Mesenchymal stem cell (in vitro differentiated cells and primary cell): ENCODE measurements around the gene C1QL2.

ENCODE experiments used
- DNase-seq: peaks from one replicate; pipeline ENCODE4 v3.0.0-alpha.2; 2013
- H2AFZ ChIP-seq: one replicate; pipeline ENCODE4 v1.6.1; 2013; ENCODE audit warnings: low read depth, mild to moderate bottlenecking, control low read depth, inconsistent platforms, low read length, moderate library complexity
- H2AK5ac ChIP-seq: 2 replicates; pipeline ENCODE4 v1.6.1; 2013; ENCODE audit warnings: low read length, moderate library complexity, mild to moderate bottlenecking, inconsistent platforms; ENCODE audit not compliant: severe bottlenecking
- H2BK120ac ChIP-seq: one replicate; pipeline ENCODE4 v1.6.1; 2013; ENCODE audit warnings: low read depth, mild to moderate bottlenecking, inconsistent platforms, low read length, moderate library complexity
- H2BK12ac ChIP-seq, 2 experiments: one replicate each; pipeline ENCODE4 v1.6.1; 2013; ENCODE audit warnings: inconsistent platforms in 2 of 2, low read length in 2 of 2, mild to moderate bottlenecking in 2 of 2, moderate library complexity in 2 of 2, control low read depth in 1 of 2
- H2BK15ac ChIP-seq: one replicate; pipeline ENCODE4 v1.6.1; 2013; ENCODE audit warnings: mild to moderate bottlenecking, low read depth, inconsistent platforms; ENCODE audit not compliant: poor library complexity, severe bottlenecking
- H2BK5ac ChIP-seq: 2 replicates; pipeline ENCODE4 v1.6.1; 2013; ENCODE audit warnings: low read depth, mild to moderate bottlenecking, low read length, control low read depth, inconsistent platforms; ENCODE audit not compliant: poor library complexity, severe bottlenecking
- H3K14ac ChIP-seq, 2 experiments: one replicate each; pipeline ENCODE4 v1.6.1; 2013; ENCODE audit warnings: inconsistent platforms in 2 of 2, low read length in 2 of 2, control low read depth in 1 of 2, mild to moderate bottlenecking in 1 of 2, moderate library complexity in 1 of 2
- H3K18ac ChIP-seq, 2 experiments: one replicate each; pipeline ENCODE4 v1.6.1; 2013; ENCODE audit warnings: inconsistent platforms in 2 of 2, low read length in 2 of 2, control low read depth in 1 of 2, low read depth in 1 of 2, mild to moderate bottlenecking in 1 of 2
- H3K23ac ChIP-seq, 2 experiments: one replicate each; pipeline ENCODE4 v1.6.1; 2013; ENCODE audit warnings: inconsistent platforms in 2 of 2, low read length in 2 of 2, mild to moderate bottlenecking in 2 of 2, moderate library complexity in 2 of 2, control low read depth in 1 of 2
- H3K27ac ChIP-seq: 2 replicates; pipeline ENCODE4 v1.5.1; 2013; ENCODE audit warnings: mild to moderate bottlenecking, moderate library complexity, low read length, control low read depth, inconsistent platforms; ENCODE audit not compliant: poor library complexity, severe bottlenecking
- H3K27me3 ChIP-seq, 2 experiments: 2 replicates each; pipeline versions ENCODE4 v1.6.1 to v1.7.0; 2013; ENCODE audit warnings: low read length in 2 of 2, mild to moderate bottlenecking in 2 of 2, moderate library complexity in 2 of 2, control low read depth in 1 of 2, inconsistent platforms in 1 of 2; ENCODE audit not compliant: control insufficient read depth in 1 of 2, insufficient read depth in 1 of 2
- H3K36me3 ChIP-seq, 2 experiments: 2 replicates each; pipeline versions ENCODE4 v1.6.1 to v1.7.0; 2013; ENCODE audit warnings: low read length in 2 of 2, control low read depth in 1 of 2, inconsistent platforms in 1 of 2, low read depth in 1 of 2, mild to moderate bottlenecking in 1 of 2; ENCODE audit not compliant: insufficient read depth in 2 of 2, control insufficient read depth in 1 of 2
- H3K4ac ChIP-seq, 2 experiments: one replicate each; pipeline ENCODE4 v1.6.1; 2013; ENCODE audit warnings: inconsistent platforms in 2 of 2, low read length in 2 of 2, mild to moderate bottlenecking in 2 of 2, moderate library complexity in 2 of 2, control low read depth in 1 of 2, low read depth in 1 of 2
- H3K4me1 ChIP-seq: 2 replicates; pipeline ENCODE4 v1.6.1; 2013; ENCODE audit warnings: low read depth, low read length, control low read depth; ENCODE audit not compliant: control insufficient read depth, insufficient read depth
- H3K4me2 ChIP-seq: 2 replicates; pipeline ENCODE4 v1.6.1; 2013; ENCODE audit warnings: low read length, mild to moderate bottlenecking, inconsistent platforms; ENCODE audit not compliant: poor library complexity, severe bottlenecking
- H3K4me3 ChIP-seq, 2 experiments: 2 replicates each; pipeline versions ENCODE4 v1.5.1 to v1.7.0; 2013; ENCODE audit warnings: low read length in 2 of 2, mild to moderate bottlenecking in 2 of 2, control low read depth in 1 of 2, low read depth in 1 of 2; ENCODE audit not compliant: insufficient read depth in 1 of 2
- H3K79me1 ChIP-seq: replicated peaks from 2 replicates; pipeline ENCODE4 v1.6.1; 2013; ENCODE audit warnings: mild to moderate bottlenecking, control low read depth, low read length, inconsistent platforms; ENCODE audit not compliant: poor library complexity, severe bottlenecking
- H3K9ac ChIP-seq: 2 replicates; pipeline ENCODE4 v1.7.0; 2013; ENCODE audit warnings: mild to moderate bottlenecking, low read length, moderate library complexity
- H3K9me3 ChIP-seq: 2 replicates; pipeline ENCODE4 v1.7.0; 2013; ENCODE audit warnings: mild to moderate bottlenecking, low read length; ENCODE audit not compliant: control insufficient read depth
- H4K8ac ChIP-seq: one replicate; pipeline ENCODE4 v1.6.1; 2013; ENCODE audit warnings: inconsistent platforms, mild to moderate bottlenecking, low read length, moderate library complexity
- H4K91ac ChIP-seq: one replicate; pipeline ENCODE4 v1.6.1; 2013; ENCODE audit warnings: mild to moderate bottlenecking, low read length, inconsistent platforms
- WGBS: methylation state at CpG from one replicate; pipeline ENCODE4 v1.1.7; 2013; ENCODE audit warnings: mixed read lengths; 5-methylcytosine and 5-hydroxymethylcytosine counted together

C1QL2 gene

GRCh38 chr2:119116411-119117295, 41.9 kb downstream of the C1QL2 start:
- Histone ChIP-seq H3K36me3 (no peaks in the 10 kb centered on the region), H3K4me1 (no peaks in the 10 kb centered on the region), H4K8ac (no peak overlapping the region), H3K18ac (no peak overlapping the region), H2BK15ac (no peak overlapping the region), H3K23ac (no peak overlapping the region), H4K91ac (no peak overlapping the region), H3K79me1 (no peaks in the 10 kb centered on the region), H3K27me3 (peaks cover 49 to 75% of the 10 kb centered on the region in 2 experiments), H2AK5ac (no peak overlapping the region), H3K4me3 (no peak overlapping the region), H2BK12ac (no peak overlapping the region), H3K4me2 (no peak overlapping the region), H3K9ac (no peak overlapping the region), H3K4ac (no peak overlapping the region), H2BK5ac (no peak overlapping the region), H3K14ac (no peak overlapping the region), H2AFZ (no peak overlapping the region), H3K27ac (no peak overlapping the region), H2BK120ac (no peak overlapping the region), H3K9me3 (peaks cover 7% of the 10 kb centered on the region)
- DNase-seq: no peak
- WGBS: 73% methylated on average over 10 of the region's 10 CpGs

GRCh38 chr2:119114266-119114665, 44.3 kb downstream of the C1QL2 start:
- Histone ChIP-seq H3K79me1 (no peaks in the 10 kb centered on the region), H3K4me1 (no peaks in the 10 kb centered on the region), H2AFZ (no peak overlapping the region), H2BK120ac (no peak overlapping the region), H3K9ac (no peak overlapping the region), H3K4me3 (no peak overlapping the region), H3K9me3 (peaks cover 20% of the 10 kb centered on the region), H3K4me2 (no peak overlapping the region), H2AK5ac (no peak overlapping the region), H3K27me3 (peaks cover 38 to 51% of the 10 kb centered on the region in 2 experiments), H4K8ac (no peak overlapping the region), H3K4ac (no peak overlapping the region), H3K36me3 (no peaks in the 10 kb centered on the region), H3K14ac (no peak overlapping the region), H4K91ac (no peak overlapping the region), H2BK12ac (no peak overlapping the region), H2BK5ac (no peak overlapping the region), H3K27ac (no peak overlapping the region), H3K23ac (no peak overlapping the region), H3K18ac (no peak overlapping the region), H2BK15ac (no peak overlapping the region)
- WGBS: 82% methylated on average over 3 of the region's 3 CpGs
- DNase-seq: no peak

- Histone ChIP-seq H2BK120ac (no peak overlapping the region), H3K4me3 (no peak overlapping the region), H2BK5ac (no peak overlapping the region), H3K4me2 (no peak overlapping the region), H2BK12ac (no peak overlapping the region), H3K4me1 (no peaks in the 10 kb centered on the region), H4K91ac (no peak overlapping the region), H3K36me3 (no peaks in the 10 kb centered on the region), H3K27me3 (peaks cover 32 to 43% of the 10 kb centered on the region in 2 experiments), H2BK15ac (no peak overlapping the region), H3K4ac (no peak overlapping the region), H3K79me1 (no peaks in the 10 kb centered on the region), H2AFZ (no peak overlapping the region), H4K8ac (no peak overlapping the region), H3K9ac (no peak overlapping the region), H3K18ac (no peak overlapping the region), H3K27ac (no peak overlapping the region), H3K14ac (no peak overlapping the region), H3K9me3 (peaks cover 20% of the 10 kb centered on the region), H2AK5ac (no peak overlapping the region), H3K23ac (no peak overlapping the region)
- WGBS: 58% methylated on average over 4 of the region's 4 CpGs
- DNase-seq: no peak
These were observed 45.1 kb downstream of the C1QL2 start for GRCh38 chr2:119113489-119113770.

GRCh38 chr2:119112770-119113488, 45.6 kb downstream of the C1QL2 start:
- H3K27ac ChIP-seq: no peak overlapping the region
- H4K8ac ChIP-seq: no peak overlapping the region
- no peak for DNase-seq
- H3K79me1 ChIP-seq: no peaks in the 10 kb centered on the region
- no peak overlapping the region for H3K4me2 ChIP-seq
- H3K23ac ChIP-seq: no peak overlapping the region
- no peak overlapping the region for H2BK120ac ChIP-seq
- peaks cover 20% of the 10 kb centered on the region for H3K9me3 ChIP-seq
- H2BK5ac ChIP-seq: no peak overlapping the region
- 50% methylated on average over 10 of the region's 10 CpGs for WGBS
- H3K4me1 ChIP-seq: no peaks in the 10 kb centered on the region
- no peaks in the 10 kb centered on the region for H3K36me3 ChIP-seq
- no peak overlapping the region for H2BK15ac ChIP-seq
- H2BK12ac ChIP-seq: no peak overlapping the region
- no peak overlapping the region for H3K4ac ChIP-seq
- no peak overlapping the region for H4K91ac ChIP-seq
- no peak overlapping the region for H2AFZ ChIP-seq
- H3K9ac ChIP-seq: no peak overlapping the region
- H3K14ac ChIP-seq: no peak overlapping the region
- H3K27me3 ChIP-seq: peaks cover 28 to 38% of the 10 kb centered on the region in 2 experiments
- no peak overlapping the region for H3K18ac ChIP-seq
- no peak overlapping the region for H3K4me3 ChIP-seq
- H2AK5ac ChIP-seq: no peak overlapping the region
